Measurements from ENCODE around the gene TRIM38.
A peak's percentile ranks its signal among the peaks of the same experiment; 100 is the strongest.

TRIM38 gene

GRCh38 chr6:25962149-25963127 lies at the start of gene TRIM38 (continued):
- peak; percentile 39; the same call in 1 of the 2 replicates for TF ChIP-seq ZNF518A (tag by site-specific recombination; conservative IDR thresholded peaks at IDR 0.05; ENCODE audit: low read depth)
- no peak for TF ChIP-seq MZF1 (tag by site-specific recombination; IDR thresholded peaks at IDR 0.05; ENCODE audit: borderline replicate concordance)
- TF ChIP-seq SCRT1 (tag by site-specific recombination; IDR thresholded peaks at IDR 0.05; ENCODE audit: borderline replicate concordance), result no peak
- no peak for TF ChIP-seq ZNF626 (tag by site-specific recombination; IDR thresholded peaks at IDR 0.05)
- no peak for TF ChIP-seq TSHZ1 (tag by site-specific recombination; IDR thresholded peaks at IDR 0.05; ENCODE audit: borderline replicate concordance)
- peak; percentile 30; the same call in 1 of the 2 replicates for TF ChIP-seq FEZF1 (tag by site-specific recombination; IDR thresholded peaks at IDR 0.05)
- no peak for TF ChIP-seq YY2 (tag by site-specific recombination; IDR thresholded peaks at IDR 0.05)
- TF ChIP-seq ZNF660 (tag by site-specific recombination; IDR thresholded peaks at IDR 0.05), result peak; percentile 96
- TF ChIP-seq ZNF148 (tag by site-specific recombination; IDR thresholded peaks at IDR 0.05; ENCODE audit: borderline replicate concordance), result no peak
- no peak for TF ChIP-seq ZSCAN18 (tag by site-specific recombination; IDR thresholded peaks at IDR 0.05)
- peak; percentile 60; the same call in 1 of the 2 replicates for TF ChIP-seq PRDM1 (tag by site-specific recombination; IDR thresholded peaks at IDR 0.05)
- peak; percentile 84 for TF ChIP-seq SP7 (tag by site-specific recombination; IDR thresholded peaks at IDR 0.05)
- 0 out of 2 replicates have a peak, but pooled peaks have one; percentile 42 for TF ChIP-seq HOXD13 (CRISPR knock-in tag; IDR thresholded peaks at IDR 0.05; ENCODE audit: borderline replicate concordance)
- no peak for TF ChIP-seq ZNF843 (tag by site-specific recombination; IDR thresholded peaks at IDR 0.05)
- peak; percentile 75 for TF ChIP-seq PRDM10 (tag by site-specific recombination; IDR thresholded peaks at IDR 0.05)
- TF ChIP-seq ZNF48 (tag by site-specific recombination; IDR thresholded peaks at IDR 0.05), result no peak
- 0 out of 2 replicates have a peak, but pooled peaks have one; percentile 34 for TF ChIP-seq ZXDB (tag by site-specific recombination; IDR thresholded peaks at IDR 0.05)
- peak; percentile 61 for TF ChIP-seq KLF10 (tag by site-specific recombination; IDR thresholded peaks at IDR 0.05)
- TF ChIP-seq ZBTB26 (tag by site-specific recombination; optimal IDR thresholded peaks at IDR 0.05), result no peak
- TF ChIP-seq MYNN (tag by site-specific recombination; IDR thresholded peaks at IDR 0.05; ENCODE audit: borderline replicate concordance), result no peak
